HS-5 (cell line): ENCODE results near the gene PRXL2C.
"Not testable (repeated sequence)": the region's sequence is repeated elsewhere in the genome, so short reads cannot be mapped to it uniquely, and the experiment has no call there.

ENCODE experiments used
- DNase-seq: peaks from one replicate; pipeline ENCODE4 v3.0.0-alpha.2; 2012; ENCODE audit warnings: low read depth

Gene PRXL2C

DNA sequence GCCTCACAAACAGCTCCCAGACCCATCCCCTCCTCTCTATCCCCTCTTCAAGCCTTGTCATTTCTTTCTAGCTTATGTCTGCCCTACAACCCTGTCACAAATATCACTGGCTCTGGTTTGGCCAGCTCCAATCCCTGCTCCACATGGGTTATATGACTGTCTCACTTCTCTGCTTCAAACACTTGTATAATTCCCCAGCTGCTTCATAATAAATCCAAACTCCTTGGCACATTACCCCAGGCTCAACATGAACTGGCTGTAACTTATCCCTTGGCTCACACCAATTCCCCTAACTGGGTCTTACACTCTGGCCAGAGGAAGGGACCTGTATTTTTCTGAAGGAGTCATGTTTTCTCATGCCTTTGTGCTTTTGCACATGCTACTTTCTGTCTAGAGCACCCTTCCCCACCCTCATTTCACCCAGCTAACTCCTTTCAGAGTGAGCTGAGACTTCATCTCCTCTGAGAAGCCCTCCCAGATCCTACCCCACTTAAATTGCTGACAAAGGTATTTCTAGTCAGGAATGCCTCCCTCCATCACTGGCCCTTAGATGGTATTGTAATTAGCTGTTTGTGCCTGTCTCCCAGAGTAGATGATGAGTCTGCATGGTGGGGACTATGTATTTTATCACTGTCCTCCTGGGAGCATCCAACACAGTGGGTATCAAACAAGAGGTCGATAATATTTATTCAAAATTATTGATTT lies 5.3 kb downstream of the PRXL2C start:
- DNase-seq: no peak

GRCh38 chr9:96646081-96646991 lies 8.8 kb downstream of the PRXL2C start:
- peak; percentile 77 for DNase-seq

GRCh38 chr9:96644137-96644536 lies 11.0 kb downstream of the PRXL2C start:
- DNase-seq: no peak

- no peak for DNase-seq
Measured at GRCh38 chr9:96641514-96641913, 13.6 kb downstream of the PRXL2C start.

DNA sequence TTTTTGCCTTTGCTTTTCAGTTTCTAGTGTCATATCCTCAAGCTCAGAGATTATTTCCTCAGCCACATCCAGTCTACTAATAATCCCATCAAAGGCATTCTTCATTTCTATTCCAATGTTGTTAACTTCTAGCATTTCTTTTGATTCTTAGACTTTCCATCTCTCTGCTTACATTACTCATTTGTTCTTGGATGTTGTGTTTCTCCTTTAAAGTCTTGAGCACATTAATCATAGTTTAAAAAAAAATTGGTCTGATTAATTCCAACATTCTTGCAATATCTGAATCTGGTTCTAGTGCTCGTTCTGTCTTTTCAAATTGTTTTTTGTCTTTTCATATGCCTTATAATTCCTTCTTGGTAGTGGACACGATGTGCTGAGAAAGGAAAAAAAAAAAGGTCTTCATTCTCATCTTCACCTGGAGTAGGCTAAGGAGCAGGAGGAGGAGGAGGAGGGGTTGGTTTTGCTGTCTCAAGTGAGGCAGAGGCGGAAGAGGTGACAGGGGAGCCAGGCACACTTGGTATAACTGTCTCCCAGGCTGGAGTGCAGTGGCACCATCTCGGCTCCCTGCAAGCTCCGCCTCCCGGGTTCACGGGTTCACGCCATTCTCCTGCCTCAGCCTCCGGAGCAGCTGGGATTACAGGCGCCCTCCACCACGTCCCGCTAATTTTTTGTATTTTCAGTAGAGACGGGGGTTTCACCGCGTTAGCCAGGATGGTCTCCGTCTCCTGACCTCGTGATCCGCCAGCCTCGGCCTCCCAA lies 16.3 kb downstream of the PRXL2C start:
- DNase-seq: no peak

GRCh38 chr9:96636368-96636767 lies 18.7 kb downstream of the PRXL2C start:
- no peak for DNase-seq

- not testable (repeated sequence) for DNase-seq
Measured at GRCh38 chr9:96633579-96633978, 21.5 kb downstream of the PRXL2C start.

- no peak for DNase-seq
Measured at GRCh38 chr9:96626912-96627311, 28.2 kb downstream of the PRXL2C start.

- no peak for DNase-seq
Measured at GRCh38 chr9:96621618-96622017, 33.5 kb downstream of the PRXL2C start.

DNA sequence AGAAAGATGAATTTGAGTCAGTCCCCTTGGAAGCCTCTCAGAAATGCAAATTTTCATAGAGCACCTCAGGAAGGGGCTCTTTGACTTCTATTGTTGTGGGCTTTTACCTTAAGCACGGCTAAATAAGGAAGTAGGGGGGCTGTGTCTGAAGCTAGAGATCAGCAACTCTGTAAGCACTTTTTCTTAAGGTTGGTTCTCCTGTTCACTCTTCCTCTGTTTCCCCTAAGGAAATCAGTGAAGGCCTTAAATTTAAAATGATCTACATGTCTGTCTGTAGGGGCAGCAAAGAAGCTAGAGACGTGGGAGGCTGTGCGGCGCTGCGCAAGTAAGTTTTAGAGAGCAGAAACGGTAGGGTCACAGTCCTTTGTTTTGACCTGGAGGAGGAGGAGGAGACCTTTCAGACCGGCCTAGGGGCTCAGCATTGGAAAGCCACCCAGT lies 34.3 kb downstream of the PRXL2C start:
- DNase-seq: no peak

DNA sequence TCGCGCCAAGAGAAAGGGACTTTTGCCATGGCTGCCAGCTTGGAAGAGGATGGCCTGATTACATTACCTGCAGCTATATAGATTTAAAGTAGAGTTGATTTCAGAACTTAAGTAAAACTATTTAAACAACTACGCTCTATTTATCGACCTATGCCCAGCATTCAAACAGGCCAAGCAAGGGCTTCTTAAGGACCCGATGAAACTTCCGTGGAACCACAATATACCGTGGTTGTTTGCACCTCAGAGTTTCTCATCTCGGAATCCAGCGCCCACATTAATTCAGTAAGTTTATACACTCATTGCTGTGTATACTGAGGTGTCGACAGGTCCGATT lies 35.0 kb downstream of the PRXL2C start:
- no peak for DNase-seq

DNA sequence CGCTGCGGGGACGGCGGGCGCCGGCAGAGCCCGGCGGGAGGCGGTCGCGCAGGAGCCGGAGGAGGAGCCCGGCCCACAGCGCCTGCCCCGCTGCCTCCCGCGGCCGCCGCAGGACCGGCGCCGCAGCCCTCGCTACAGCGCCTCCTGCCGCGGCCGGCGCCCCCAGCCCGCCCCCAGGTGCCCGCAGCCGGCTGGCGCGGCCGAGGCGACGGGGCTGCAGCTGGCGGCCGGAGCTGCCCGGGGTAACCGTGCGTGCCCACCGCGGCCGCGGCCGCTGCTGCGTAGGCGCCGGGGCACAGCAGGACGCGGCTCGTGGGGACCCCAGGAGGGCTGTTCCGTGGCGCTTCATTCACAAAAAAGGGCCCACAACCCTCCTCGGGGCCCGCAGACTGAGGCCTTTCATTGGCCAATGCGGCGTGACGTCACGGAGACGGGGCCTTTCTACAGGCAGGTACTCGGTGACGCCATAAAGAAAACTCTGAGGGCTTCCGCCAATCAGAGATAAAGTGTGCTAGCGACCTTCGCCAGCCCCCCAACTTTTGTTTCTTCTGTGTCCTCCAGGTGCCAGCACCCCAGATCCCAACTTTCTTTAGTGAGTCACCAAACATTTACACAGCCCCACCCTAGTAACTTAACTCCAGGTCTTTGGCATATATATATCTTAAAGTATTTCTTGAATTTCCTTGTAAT lies 35.5 kb downstream of the PRXL2C start, which contains the start of gene CDC14B:
Gene CDC14B, minus strand, starts transcription at position 353 of the 690 bp plus-strand sequence. CDS start 465 bp downstream, outside the sequence.
- DNase-seq: peak; percentile 71

- no peak for DNase-seq
Measured at GRCh38 chr9:96619124-96619465, 36.0 kb downstream of the PRXL2C start.

DNA sequence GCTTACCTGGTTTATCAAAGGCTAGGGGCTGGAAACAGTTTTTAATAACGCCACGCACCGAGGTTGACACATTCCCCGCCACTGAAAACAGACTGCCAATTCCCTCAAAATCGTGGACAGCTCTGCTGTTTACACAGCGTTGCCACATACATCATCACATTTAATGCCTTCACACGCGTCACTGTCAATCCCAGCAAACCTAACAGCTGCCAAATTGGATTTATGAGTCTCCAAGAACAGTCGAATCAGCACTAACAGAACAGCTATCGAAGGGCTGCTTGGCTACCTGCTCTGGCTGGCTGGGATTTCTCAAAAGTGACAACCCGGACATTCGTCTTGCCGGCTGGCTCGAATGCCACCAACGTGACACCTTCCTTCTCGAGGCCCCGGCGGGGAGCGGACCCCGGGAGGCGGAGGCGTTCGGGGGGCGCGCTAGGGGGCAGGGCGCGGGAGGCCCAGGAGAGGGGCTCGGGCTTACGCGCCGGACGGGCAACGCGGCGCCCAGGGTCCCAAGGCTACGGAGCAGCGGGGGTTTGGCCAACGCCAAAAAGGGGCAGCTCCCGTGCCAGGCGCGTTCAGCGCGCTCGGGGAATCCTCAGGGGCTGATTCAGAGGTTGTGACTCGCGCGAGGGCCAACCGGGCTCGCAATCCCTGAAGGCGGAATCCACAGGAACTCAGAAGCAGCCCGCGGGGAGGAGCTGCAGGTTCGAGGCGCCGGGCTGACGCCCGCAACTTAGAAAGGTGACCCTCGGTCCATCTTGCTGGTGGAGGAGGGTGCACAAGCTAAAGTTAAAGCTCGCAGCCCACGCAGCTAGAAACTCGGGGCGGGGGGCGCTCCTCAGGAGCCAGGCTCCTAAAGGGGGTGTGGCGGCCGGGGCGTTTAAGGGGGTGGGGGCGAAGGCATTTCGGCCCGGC lies 36.7 kb downstream of the PRXL2C start:
- DNase-seq: no peak

DNA sequence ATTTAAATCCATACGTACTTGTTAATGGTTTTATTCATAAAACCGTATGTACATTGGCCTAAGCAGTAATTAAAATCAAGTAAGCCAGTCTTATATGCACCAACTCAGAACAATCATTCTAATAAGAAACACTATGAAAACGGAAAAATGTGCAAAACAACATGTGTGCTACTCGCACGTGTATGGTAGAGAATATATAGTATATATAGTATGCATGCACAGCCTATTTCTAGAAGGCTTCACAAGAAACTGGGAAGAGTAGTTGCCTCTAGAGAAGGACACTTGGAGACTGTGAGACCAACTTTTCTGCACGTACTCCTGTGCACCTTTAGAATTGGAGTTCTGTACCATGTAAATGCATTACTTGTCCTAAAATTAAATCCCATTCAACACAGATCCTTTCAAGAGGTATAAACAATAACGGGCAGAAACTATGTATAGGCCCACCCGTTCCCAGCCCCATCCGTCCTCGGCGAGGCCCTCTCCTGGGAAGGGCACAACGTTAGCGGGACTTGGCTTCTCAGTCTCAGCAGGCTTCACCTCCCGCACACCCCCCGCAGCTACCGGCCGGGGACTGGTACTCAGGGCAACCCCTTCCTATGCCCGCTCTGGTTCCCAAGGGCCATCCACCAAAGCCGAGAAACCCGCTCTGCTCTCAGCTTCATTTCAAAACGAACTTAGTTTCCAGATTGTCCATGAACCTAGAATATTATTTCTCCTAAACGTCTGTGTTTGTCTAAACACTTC lies 37.5 kb downstream of the PRXL2C start:
- no peak for DNase-seq

GRCh38 chr9:96616817-96617438 lies 38.2 kb downstream of the PRXL2C start:
- DNase-seq: no peak

DNA sequence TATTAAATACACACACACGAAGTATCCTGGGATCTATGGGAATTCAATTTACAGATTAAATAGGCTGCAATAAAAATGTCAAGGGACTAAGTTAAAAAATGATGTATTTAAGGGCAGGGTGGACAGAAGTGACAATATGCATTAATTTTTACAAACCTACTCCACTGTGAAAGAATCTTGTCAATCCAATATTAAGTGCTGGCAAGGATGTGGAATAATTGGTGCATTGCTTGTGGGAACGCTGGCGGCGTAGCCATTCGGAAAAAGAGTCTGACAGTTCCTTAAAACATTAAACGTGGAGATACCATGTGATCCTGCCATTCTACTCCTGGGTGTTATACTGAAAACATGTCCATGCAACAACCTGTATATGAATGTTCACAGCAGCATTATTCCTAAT lies 39.7 kb downstream of the PRXL2C start:
- DNase-seq: no peak

GRCh38 chr9:96614664-96615063 lies 40.5 kb downstream of the PRXL2C start:
- not testable (repeated sequence) for DNase-seq

DNA sequence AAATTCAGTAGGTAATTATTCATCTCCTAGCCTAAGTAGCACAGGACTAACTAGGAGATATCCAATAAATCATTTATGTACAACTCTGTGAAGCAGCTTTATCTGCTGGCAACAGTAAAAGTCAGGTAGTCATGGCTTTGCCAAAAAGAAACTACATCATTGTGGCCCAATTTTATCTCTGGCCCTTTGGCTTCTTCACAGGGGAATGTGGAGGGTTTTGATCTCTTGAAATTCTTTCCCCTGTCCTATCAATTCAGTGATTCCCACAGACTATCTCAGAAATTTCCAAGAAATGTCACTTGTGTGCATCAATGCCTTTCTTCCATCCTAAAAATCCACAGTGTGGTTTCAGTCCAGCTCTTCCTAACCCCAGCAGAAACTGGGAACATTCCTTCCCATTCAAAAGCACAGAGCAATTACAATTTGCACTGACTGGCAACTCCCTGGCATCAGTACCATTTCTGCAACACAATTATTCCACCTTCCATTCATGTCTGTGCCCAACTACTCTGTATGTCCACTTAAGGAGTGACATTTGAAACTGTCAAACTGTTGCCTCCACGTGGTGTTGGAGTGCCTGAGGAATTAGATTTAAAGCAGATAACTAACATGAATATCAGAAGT lies 42.0 kb downstream of the PRXL2C start:
- DNase-seq: no peak
